Naive thymus-derived CD4-positive, alpha-beta T cell (primary cell): ENCODE data around the gene FYN. TPM values are rescaled to one million over a fixed set of nuclear protein-coding genes. Genes with fewer than 3 reads are reported as not detected.

ENCODE experiments used
- ATAC-seq: fragments of 150-1000 bp; cut with Tn5 transposase; 2 replicates; pipeline ENCODE4 v1.10.0; 2021; ENCODE audit warnings: mild to moderate bottlenecking, moderate library complexity
- CTCF ChIA-PET: fragments of 350-600 bp; sonication (Branson Sonifier 250); formaldehyde crosslinking; loops from one replicate; lab custom pipeline; 2021; ENCODE audit warnings: antibody characterized with exemption; lab: Charles Lee
- POLR2A ChIA-PET: fragments of 350-600 bp; sonication (Branson Sonifier 250); formaldehyde crosslinking; loops from one replicate; lab custom pipeline; 2021; ENCODE audit warnings: antibody characterized with exemption, inconsistent platforms; lab: Charles Lee
- DNase-seq, 9 donors: peaks; one replicate each; pipeline versions ENCODE4 v3.0.0 to v3.0.0-alpha.2; 2020 to 2022; ENCODE audit warnings: mixed read lengths in 1 of 9
- H3K27ac ChIP-seq: one replicate; pipeline ENCODE4 v1.7.0; 2013; ENCODE audit warnings: mild to moderate bottlenecking, low read depth, low read length, moderate library complexity
- H3K27me3 ChIP-seq, 2 donors: one replicate each; pipeline ENCODE4 v1.7.0; 2013; ENCODE audit warnings: low read length in 2 of 2, mild to moderate bottlenecking in 2 of 2, moderate library complexity in 2 of 2; ENCODE audit not compliant: control insufficient read depth in 2 of 2, insufficient read depth in 2 of 2
- H3K36me3 ChIP-seq, 3 experiments: 1 replicate in 2 of 3; 2 replicates in 1 of 3; pipeline ENCODE4 v1.7.0; 2013; ENCODE audit warnings: low read length in 3 of 3, mild to moderate bottlenecking in 3 of 3, moderate library complexity in 1 of 3; ENCODE audit not compliant: insufficient read depth in 3 of 3, control insufficient read depth in 2 of 3
- H3K4me1 ChIP-seq, 2 donors: one replicate each; pipeline ENCODE4 v1.7.0; 2013; ENCODE audit warnings: low read length in 2 of 2, mild to moderate bottlenecking in 2 of 2, moderate library complexity in 1 of 2; ENCODE audit not compliant: control insufficient read depth in 2 of 2, insufficient read depth in 2 of 2
- H3K4me3 ChIP-seq: 2 replicates; pipeline ENCODE4 v1.7.0; 2013; ENCODE audit warnings: mild to moderate bottlenecking, low read length
- H3K9me3 ChIP-seq, 3 experiments: 1 replicate in 2 of 3; 2 replicates in 1 of 3; pipeline ENCODE4 v1.7.0; 2013; ENCODE audit warnings: low read length in 3 of 3; ENCODE audit not compliant: control insufficient read depth in 2 of 3
- H3K27ac Mint-ChIP-seq, 9 donors: one replicate each; pipeline ENCODE4 v1.8.0; 2020 to 2022; ENCODE audit warnings: mixed read lengths in 9 of 9, mild to moderate bottlenecking in 8 of 9, moderate library complexity in 5 of 9, inconsistent platforms in 2 of 9
- H3K27me3 Mint-ChIP-seq, 5 donors: one replicate each; pipeline ENCODE4 v1.8.0; 2021 to 2022; ENCODE audit warnings: mixed read lengths in 5 of 5, mild to moderate bottlenecking in 1 of 5
- H3K36me3 Mint-ChIP-seq, 5 donors: one replicate each; pipeline ENCODE4 v1.8.0; 2020 to 2022; ENCODE audit warnings: mixed read lengths in 5 of 5, mild to moderate bottlenecking in 3 of 5, inconsistent platforms in 1 of 5
- H3K4me1 Mint-ChIP-seq, 7 donors: one replicate each; pipeline ENCODE4 v1.8.0; 2020 to 2022; ENCODE audit warnings: mixed read lengths in 7 of 7, mild to moderate bottlenecking in 3 of 7, inconsistent platforms in 1 of 7
- H3K4me3 Mint-ChIP-seq, 10 donors: one replicate each; pipeline ENCODE4 v1.8.0; 2020 to 2022; ENCODE audit warnings: mild to moderate bottlenecking in 10 of 10, mixed read lengths in 10 of 10, moderate library complexity in 6 of 10, inconsistent platforms in 2 of 10
- H3K9me3 Mint-ChIP-seq, 11 donors: one replicate each; pipeline ENCODE4 v1.8.0; 2020 to 2022; ENCODE audit warnings: mixed read lengths in 11 of 11, mild to moderate bottlenecking in 4 of 11, inconsistent platforms in 1 of 11, moderate library complexity in 1 of 11
- intact Hi-C, 2 donors: fragments of 100-400 bp; cut with micrococcal nuclease; formaldehyde crosslinking; loops; one replicate each; pipeline ENCODE4 v1.15.1; 2023
- polyA plus RNA-seq, 2 donors: library from polyadenylated mRNA; unstranded; fragments of 300-500 nt; fragmentation: Illumina TruSeq; gene quantifications; one replicate each; pipeline ENCODE4 v1.2.3, GENCODE V29; 2021
- total RNA-seq, 6 experiments: library from RNA in 5 of 6; stranded (reverse) in 5 of 6; gene quantifications; 1 replicate in 5 of 6; 2 replicates in 1 of 6; pipeline ENCODE4 v1.2.3 and lab custom pipeline; 2021 to 2026

The FYN gene
- total and polyA plus RNA-seq, 7 experiments from 2014 or later = 200 to 720 (median 430) TPM

DNA sequence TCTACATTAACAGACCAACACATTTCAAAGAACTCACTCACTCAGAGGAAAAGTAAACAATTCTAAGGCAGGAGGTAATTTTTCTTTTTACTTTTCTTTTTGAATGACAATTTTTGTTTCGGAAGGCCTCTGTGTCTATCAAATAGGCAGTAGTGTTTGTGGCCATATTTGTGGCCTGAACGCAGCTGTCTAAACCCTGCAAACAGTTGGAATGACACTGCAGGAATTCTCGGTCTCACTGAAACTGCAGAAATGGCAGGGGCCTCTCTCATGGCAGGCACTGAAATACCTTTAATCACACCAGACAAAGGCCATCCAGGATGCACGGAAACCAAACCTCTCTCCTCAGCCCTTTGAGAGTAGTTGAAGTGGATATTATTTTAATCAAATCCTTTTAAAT lies 30.4 kb downstream of the FYN start:
- ChIA-PET CTCF (interaction anchor here (0.9 to 1.6 kb wide), 5 partner anchors 16 to 83 kb away, joined by 3 to 6 read pairs (median 3); partner anchors contain the start of gene FYN), POLR2A (interaction anchor here (0.9 to 1.6 kb wide), 5 partner anchors 22 to 200 kb away, joined by 3 to 8 read pairs (median 3); no protein-coding TSS in a partner anchor)
- intact Hi-C loops = loop anchor here in 1 of 2 donors (1.0 to 10.0 kb wide), 4 partner anchors 10 to 358 kb away; partner anchors contain the start of gene REV3L
- Mint-ChIP-seq H3K27me3 (no peaks in the 10 kb centered on the region), H3K36me3 (peaks cover 0 to 46% (median 5%) of the 10 kb centered on the region in 5 donors), H3K4me3 (no peak overlapping the region), H3K27ac (no peak overlapping the region), H3K4me1 (peaks cover 0 to 56% (median 0%) of the 10 kb centered on the region in 7 donors), H3K9me3 (no peaks in the 10 kb centered on the region)
- peaks cover 0 to 8% (median 0%) of the 10 kb centered on the region in 3 experiments for H3K36me3 ChIP-seq
- H3K4me1 ChIP-seq = peaks cover 99 to 100% of the 10 kb centered on the region in 2 donors
- DNase-seq (no peak), ATAC-seq (no peak)
- peak overlapping the region; percentile 62 for H3K27ac ChIP-seq
- H3K4me3 ChIP-seq = no peak overlapping the region
- no peaks in the 10 kb centered on the region for H3K27me3 ChIP-seq
- H3K9me3 ChIP-seq = no peaks in the 10 kb centered on the region

DNA sequence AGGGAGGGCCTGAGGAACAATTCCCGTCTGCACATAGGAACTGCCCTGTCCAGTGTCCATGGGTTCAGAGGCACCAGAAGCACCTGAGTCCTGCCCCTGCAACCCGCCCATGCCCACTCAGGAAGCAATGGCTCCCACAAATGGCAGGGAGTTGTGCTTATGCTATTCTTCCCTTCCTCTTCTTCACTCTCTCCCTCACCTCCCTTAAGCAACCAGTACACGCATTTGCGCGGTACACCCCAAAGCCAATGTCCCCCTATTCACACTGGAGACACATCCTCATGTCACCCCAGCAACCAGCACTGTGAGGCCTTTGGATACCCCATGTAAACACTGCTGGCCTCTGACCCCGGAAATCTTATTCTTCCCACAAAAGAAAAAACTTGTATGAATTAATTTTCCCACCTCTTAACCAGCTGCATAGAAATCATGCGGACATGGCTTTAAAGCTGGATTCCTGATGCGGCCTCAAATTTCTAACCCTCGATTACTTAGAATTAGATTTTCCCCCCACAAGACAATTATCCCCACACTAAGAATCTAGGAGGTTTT lies 30.9 kb downstream of the FYN start:
- Mint-ChIP-seq H3K4me3 (no peak overlapping the region), H3K36me3 (peaks cover 0 to 48% (median 5%) of the 10 kb centered on the region in 5 donors), H3K27ac (no peak overlapping the region), H3K4me1 (peaks cover 0 to 56% (median 0%) of the 10 kb centered on the region in 7 donors), H3K9me3 (no peaks in the 10 kb centered on the region), H3K27me3 (no peaks in the 10 kb centered on the region)
- Histone ChIP-seq H3K27me3 (no peaks in the 10 kb centered on the region), H3K4me1 (peaks cover 99 to 100% of the 10 kb centered on the region in 2 donors), H3K9me3 (no peaks in the 10 kb centered on the region), H3K36me3 (peaks cover 0 to 8% (median 0%) of the 10 kb centered on the region in 3 experiments), H3K27ac (peak overlapping the region; percentile 62), H3K4me3 (no peak overlapping the region)
- DNase-seq (no peak), ATAC-seq (no peak)
- ChIA-PET POLR2A (interaction anchor here (0.6 to 1.6 kb wide), 5 partner anchors 10 to 199 kb away, joined by 3 read pairs; no protein-coding TSS in a partner anchor), CTCF (interaction anchor here (1.0 to 1.6 kb wide), 4 partner anchors 15 to 82 kb away, joined by 3 to 6 read pairs (median 3); partner anchors contain the start of gene FYN)
- intact Hi-C loops = loop anchor here in 1 of 2 donors (1.0 to 10.0 kb wide), 4 partner anchors 9 to 358 kb away; partner anchors contain the start of gene REV3L

GRCh38 chr6:111841822-111842221 lies 31.4 kb downstream of the FYN start:
- ChIA-PET CTCF (interaction anchor here (1.1 kb wide), 1 partner anchor 15 kb away, joined by 3 read pairs; no protein-coding TSS in a partner anchor), POLR2A (interaction anchor here (0.6 to 0.9 kb wide), 6 partner anchors 11 to 200 kb away, joined by 3 to 5 read pairs (median 3); no protein-coding TSS in a partner anchor)
- Mint-ChIP-seq H3K27ac (no peak overlapping the region), H3K36me3 (peaks cover 0 to 49% (median 5%) of the 10 kb centered on the region in 5 donors), H3K27me3 (no peaks in the 10 kb centered on the region), H3K9me3 (no peaks in the 10 kb centered on the region), H3K4me1 (peaks cover 0 to 55% (median 0%) of the 10 kb centered on the region in 7 donors), H3K4me3 (no peak overlapping the region)
- no peak overlapping the region for H3K4me3 ChIP-seq
- peak overlapping the region; percentile 62 for H3K27ac ChIP-seq
- H3K4me1 ChIP-seq = peaks cover 98 to 100% of the 10 kb centered on the region in 2 donors
- intact Hi-C loops = loop anchor here in 1 of 2 donors (1.0 to 10.0 kb wide), 4 partner anchors 9 to 357 kb away; partner anchors contain the start of gene REV3L
- H3K9me3 ChIP-seq = no peaks in the 10 kb centered on the region
- peaks cover 0 to 8% (median 0%) of the 10 kb centered on the region in 3 experiments for H3K36me3 ChIP-seq
- ATAC-seq = no peak
- H3K27me3 ChIP-seq = no peaks in the 10 kb centered on the region
- peak in 7 of 9 donors; percentile 38 to 63 (median 61) for DNase-seq

DNA sequence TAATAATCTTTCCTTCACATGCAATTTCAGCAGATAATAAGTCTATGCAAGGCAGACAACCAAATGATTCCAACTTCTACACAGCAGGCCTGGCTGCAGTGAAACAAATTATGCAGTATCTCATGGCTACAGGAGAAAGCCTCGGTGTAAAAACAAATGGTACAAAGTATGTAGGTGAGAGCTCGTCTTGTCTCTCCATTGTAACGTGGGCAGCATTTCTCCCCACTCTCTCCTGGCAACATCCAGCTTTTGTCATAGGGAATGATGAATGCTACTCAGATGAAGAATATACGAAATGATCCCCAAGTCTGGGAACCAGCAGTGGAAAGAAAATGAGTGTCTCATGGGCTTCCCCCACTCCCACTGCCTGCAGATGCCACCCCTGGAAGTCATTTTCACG lies 32.4 kb downstream of the FYN start:
- H3K4me1 Mint-ChIP-seq = peaks cover 6 to 51% (median 8%) of the 10 kb centered on the region in 7 donors
- Histone ChIP-seq H3K36me3 (peaks cover 0 to 5% (median 0%) of the 10 kb centered on the region in 3 experiments), H3K4me1 (peaks cover 89 to 100% of the 10 kb centered on the region in 2 donors), H3K27me3 (no peaks in the 10 kb centered on the region), H3K27ac (peak overlapping the region; percentile 62), H3K4me3 (no peak overlapping the region), H3K9me3 (no peaks in the 10 kb centered on the region)
- H3K9me3 Mint-ChIP-seq = no peaks in the 10 kb centered on the region
- ChIA-PET CTCF (interaction anchor here (1.0 to 1.6 kb wide), 2 partner anchors 13 to 35 kb away, joined by 4 to 5 read pairs; no protein-coding TSS in a partner anchor), POLR2A (interaction anchor here (0.9 to 1.8 kb wide), 7 partner anchors 10 to 81 kb away, joined by 3 to 6 read pairs (median 3); no protein-coding TSS in a partner anchor)
- H3K27ac Mint-ChIP-seq = no peak overlapping the region
- ATAC-seq (no peak), DNase-seq (no peak)
- H3K4me3 Mint-ChIP-seq = peak overlapping the region in 2 of 10 donors; percentile 27 to 60
- intact Hi-C loops = loop anchor here in 1 of 2 donors (10.0 kb wide), 1 partner anchor 356 kb away; the partner anchor contains the start of gene REV3L
- H3K36me3 Mint-ChIP-seq = peaks cover 0 to 43% (median under 1%) of the 10 kb centered on the region in 5 donors
- H3K27me3 Mint-ChIP-seq = no peaks in the 10 kb centered on the region

DNA sequence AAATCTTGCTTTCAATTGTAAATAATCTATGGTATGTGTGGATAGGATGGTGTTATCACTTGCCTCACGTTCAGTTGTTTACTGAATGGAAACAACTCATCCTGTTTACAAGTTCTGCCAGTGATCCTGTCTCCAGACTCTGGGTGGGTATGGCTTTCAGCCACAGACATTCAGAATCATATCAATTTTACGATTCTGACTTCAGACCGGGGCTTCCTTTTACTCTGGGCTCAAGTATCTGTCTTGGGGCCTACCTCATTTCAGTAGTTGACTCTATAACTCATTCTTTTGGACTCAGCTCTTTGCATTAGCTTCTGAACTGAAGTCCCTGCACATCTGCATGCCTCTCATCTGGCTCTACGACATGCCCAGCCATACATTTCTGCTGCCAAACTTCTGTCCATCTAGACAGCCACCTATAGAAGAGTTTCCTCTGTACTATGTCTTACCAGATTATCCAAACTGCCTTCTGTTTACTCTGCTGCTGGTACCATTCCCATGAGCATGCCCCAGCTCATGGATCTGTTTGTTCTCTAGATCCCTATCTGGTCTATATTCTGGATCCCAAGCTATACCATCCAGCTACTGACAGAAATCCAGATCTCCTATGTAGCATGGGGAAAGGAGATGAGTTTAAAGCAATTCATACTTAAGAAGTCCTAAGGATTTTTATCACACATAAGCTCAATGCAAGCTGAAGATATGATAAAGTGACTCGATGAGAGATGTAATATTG lies 34.3 kb downstream of the FYN start:
- no peak for ATAC-seq
- POLR2A ChIA-PET = interaction anchor here (0.7 to 1.8 kb wide), 4 partner anchors 9 to 82 kb away, joined by 3 to 5 read pairs (median 4); no protein-coding TSS in a partner anchor
- peaks cover 83 to 96% of the 10 kb centered on the region in 2 donors for H3K4me1 ChIP-seq

More for the DNA sequence above, 34.3 kb downstream of the FYN start:
- peak overlapping the region in 9 of 10 donors; percentile 47 to 84 (median 64) for H3K4me3 Mint-ChIP-seq
- H3K27ac Mint-ChIP-seq = peak overlapping the region in 5 of 9 donors; percentile 88 to 93 (median 91)
- peaks cover 0 to 43% (median 4%) of the 10 kb centered on the region in 5 donors for H3K36me3 Mint-ChIP-seq
- Histone ChIP-seq H3K27ac (peak overlapping the region; percentile 69), H3K9me3 (no peaks in the 10 kb centered on the region), H3K4me3 (no peak overlapping the region), H3K27me3 (no peaks in the 10 kb centered on the region), H3K36me3 (no peaks in the 10 kb centered on the region)
- peaks cover 0 to 2% (median 0%) of the 10 kb centered on the region in 11 donors for H3K9me3 Mint-ChIP-seq
- peaks cover 25 to 58% (median 27%) of the 10 kb centered on the region in 7 donors for H3K4me1 Mint-ChIP-seq
- intact Hi-C loops = loop anchor here (1.0 to 10.0 kb wide), 6 partner anchors 8 to 156 kb away; partner anchors contain the start of gene FYN (in 2 of the 2)
- CTCF ChIA-PET = interaction anchor here (0.5 to 1.6 kb wide), 3 partner anchors 34 to 205 kb away, joined by 3 to 5 read pairs (median 3); no protein-coding TSS in a partner anchor
- no peak for DNase-seq
- no peaks in the 10 kb centered on the region for H3K27me3 Mint-ChIP-seq
